ENCODE results near the gene EXOC4. TPM values are rescaled to one million over a fixed set of nuclear protein-coding genes. Genes with fewer than 3 reads are reported as not detected.

Gene EXOC4
- total RNA-seq, 1 donor from 2014 or later: 41.3 TPM

DNA sequence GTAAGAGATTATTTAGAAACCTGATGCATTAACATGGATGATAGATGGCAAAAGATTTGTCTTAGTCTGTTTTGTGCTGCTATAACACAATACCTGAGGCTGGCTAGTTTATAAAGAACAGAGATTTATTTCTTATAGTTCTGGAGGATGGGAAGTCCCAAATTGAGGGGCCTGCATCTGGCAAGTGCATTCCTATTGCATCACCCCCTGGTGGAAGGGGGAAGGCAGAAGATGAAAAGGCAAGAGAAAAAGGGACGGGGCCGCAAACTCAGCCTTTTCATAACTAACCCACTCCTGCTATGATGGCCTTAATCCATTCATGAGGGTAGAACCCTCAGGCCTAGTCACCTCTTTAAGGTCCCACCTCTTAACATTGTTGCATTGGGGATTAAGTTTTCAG, 720.8 kb downstream of the EXOC4 start:
- no peak for DNase-seq (ENCODE audit: low read depth)
- no peak for TF ChIP-seq CTCF (conservative IDR thresholded peaks at IDR 0.05; ENCODE audit: low read depth, low read length)
- H3K4me3 ChIP-seq (ENCODE audit: low read depth, low read length): no peak overlapping the region

DNA sequence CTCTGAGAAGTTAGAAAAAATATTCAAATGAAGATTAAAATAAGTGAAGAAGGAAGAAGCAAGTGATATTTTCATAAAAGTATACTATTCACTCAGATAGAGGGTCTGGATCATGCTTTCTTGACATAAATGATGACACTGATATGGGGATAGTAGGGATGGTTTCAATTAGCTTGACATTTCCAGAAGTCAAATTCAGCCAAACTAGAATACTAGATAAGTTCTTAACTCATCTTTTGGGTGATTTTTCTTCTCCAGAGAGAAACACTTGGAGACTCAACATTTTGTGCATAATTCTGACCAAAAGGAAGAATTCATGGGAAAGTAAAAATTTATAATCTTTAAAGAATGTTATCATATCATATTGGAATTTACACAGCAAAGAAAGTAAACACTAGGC, 722.3 kb downstream of the EXOC4 start:
- DNase-seq (ENCODE audit: low read depth): no peak
- H3K4me3 ChIP-seq (ENCODE audit: low read depth, low read length): no peak overlapping the region
- no peak for TF ChIP-seq CTCF (conservative IDR thresholded peaks at IDR 0.05; ENCODE audit: low read depth, low read length)

GRCh38 chr7:133976140-133976539, 723.3 kb downstream of the EXOC4 start:
- TF ChIP-seq CTCF (conservative IDR thresholded peaks at IDR 0.05; ENCODE audit: low read depth, low read length): no peak
- H3K4me3 ChIP-seq (ENCODE audit: low read depth, low read length): no peak overlapping the region
- DNase-seq (ENCODE audit: low read depth): no peak

DNA sequence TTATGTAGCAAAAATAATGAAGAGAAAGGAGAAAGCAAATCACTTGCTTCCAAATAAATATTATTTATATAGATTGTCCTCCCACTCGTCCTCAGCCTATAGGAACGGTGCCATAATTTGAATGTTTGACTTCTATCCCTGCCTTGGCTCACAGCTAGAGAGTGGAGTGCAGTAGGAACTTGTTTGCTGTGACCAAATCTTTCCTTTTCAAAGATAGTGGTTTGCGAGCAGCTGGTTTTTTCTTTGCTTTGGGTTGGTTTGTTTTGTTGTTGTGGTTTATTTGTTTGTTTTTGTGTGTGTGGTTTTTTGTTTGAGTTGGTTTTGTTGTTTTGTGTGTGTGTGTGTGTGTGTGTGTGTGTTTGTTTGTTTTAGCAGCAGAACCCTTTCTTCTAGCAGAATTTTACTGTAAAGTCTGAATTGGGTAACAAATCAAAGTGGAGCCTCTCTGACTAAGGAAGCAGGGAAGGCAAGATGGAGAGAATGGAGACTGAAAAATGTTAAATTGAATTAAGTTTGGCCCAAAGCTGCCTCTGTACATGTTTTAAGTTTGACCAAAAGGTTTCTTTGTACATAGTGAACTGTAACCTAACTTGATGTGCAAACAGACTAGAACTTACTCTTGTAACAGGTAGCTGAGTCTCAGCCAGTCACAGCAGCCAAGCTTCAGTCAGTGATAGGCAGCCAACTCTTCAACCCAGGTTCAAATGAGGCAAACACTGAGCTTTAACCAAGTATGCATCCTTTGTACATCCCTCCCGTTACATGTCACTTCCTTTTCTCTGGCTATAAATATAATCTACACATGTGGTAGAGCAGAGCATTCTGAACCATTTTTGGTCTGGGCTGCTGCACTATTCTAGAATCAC, 724.8 kb downstream of the EXOC4 start:
- no peak for TF ChIP-seq CTCF (conservative IDR thresholded peaks at IDR 0.05; ENCODE audit: low read depth, low read length)
- no peak for DNase-seq (ENCODE audit: low read depth)
- no peak overlapping the region for H3K4me3 ChIP-seq (ENCODE audit: low read depth, low read length)

DNA sequence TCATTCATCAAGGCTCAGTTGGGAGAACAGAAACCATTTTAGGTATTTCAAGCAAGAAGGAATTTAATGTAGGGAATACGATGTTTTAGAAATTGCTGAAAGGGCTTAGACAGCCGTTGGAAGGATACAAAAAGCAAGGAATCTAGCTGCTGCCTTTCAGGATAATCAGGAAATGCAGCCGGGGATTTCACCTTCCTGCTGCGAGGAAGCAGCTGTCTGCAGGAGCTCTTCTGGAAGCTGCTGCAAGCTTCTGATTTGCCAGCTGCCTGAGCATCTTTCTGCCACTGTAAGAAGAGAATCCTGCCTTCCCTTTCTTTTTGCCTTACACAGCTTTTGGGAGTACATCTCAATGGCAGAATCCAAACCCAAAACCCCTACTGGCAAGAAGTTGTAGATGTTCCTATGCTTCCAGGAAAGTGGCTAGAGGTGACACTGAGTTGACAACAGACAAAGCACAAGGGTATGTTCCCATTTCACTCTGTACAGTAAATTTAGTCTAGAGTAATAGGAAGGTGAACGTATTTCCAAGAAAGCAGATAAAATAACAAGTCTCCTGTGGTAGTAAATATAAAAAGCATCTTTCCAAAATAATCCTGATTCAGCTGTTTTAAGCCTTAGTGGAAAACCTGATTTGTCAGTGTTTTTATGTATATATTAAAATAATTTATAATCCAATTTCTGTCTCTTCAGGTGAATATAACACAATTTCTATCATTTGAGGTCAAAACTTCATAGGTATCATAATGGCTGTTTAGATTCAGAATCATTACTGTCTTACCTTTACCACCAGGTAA, 725.8 kb downstream of the EXOC4 start:
- H3K4me3 ChIP-seq (ENCODE audit: low read depth, low read length): no peak overlapping the region
- no peak for DNase-seq (ENCODE audit: low read depth)
- no peak for TF ChIP-seq CTCF (conservative IDR thresholded peaks at IDR 0.05; ENCODE audit: low read depth, low read length)

GRCh38 chr7:133980804-133981203, 727.9 kb downstream of the EXOC4 start:
- H3K4me3 ChIP-seq (ENCODE audit: low read depth, low read length): no peak overlapping the region
- no peak for TF ChIP-seq CTCF (conservative IDR thresholded peaks at IDR 0.05; ENCODE audit: low read depth, low read length)
- no peak for DNase-seq (ENCODE audit: low read depth)
